GM19240 (cell line): ENCODE measurements around the gene SEMA4C.

ENCODE experiments used
- DNase-seq: peaks from one replicate; pipeline ENCODE4 v3.0.0; 2011; ENCODE audit warnings: low spot score; ENCODE audit not compliant: insufficient read length

Gene SEMA4C

GRCh38 chr2:96881349-96882195 is 11.7 kb upstream of the SEMA4C start:
- DNase-seq: no peak

DNA sequence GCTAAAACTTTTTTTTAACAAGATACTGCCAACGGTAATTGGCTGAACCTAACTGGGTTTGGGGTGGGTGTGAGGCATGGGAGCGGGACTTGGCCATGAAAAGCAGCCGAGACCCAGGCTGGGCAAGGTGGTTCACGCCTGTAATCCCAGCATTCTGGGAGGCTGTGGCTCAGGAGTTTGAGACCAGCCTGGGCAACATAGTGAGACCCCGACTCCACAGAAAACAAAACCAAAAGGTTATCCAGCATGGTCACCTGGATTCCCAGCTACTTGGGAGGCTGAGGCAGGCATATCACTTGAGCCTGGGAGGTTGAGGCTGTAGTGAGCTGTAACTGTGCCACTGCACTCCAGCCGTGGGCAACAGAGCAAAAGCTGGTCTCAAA is 11.0 kb upstream of the SEMA4C start:
- DNase-seq: no peak

DNA sequence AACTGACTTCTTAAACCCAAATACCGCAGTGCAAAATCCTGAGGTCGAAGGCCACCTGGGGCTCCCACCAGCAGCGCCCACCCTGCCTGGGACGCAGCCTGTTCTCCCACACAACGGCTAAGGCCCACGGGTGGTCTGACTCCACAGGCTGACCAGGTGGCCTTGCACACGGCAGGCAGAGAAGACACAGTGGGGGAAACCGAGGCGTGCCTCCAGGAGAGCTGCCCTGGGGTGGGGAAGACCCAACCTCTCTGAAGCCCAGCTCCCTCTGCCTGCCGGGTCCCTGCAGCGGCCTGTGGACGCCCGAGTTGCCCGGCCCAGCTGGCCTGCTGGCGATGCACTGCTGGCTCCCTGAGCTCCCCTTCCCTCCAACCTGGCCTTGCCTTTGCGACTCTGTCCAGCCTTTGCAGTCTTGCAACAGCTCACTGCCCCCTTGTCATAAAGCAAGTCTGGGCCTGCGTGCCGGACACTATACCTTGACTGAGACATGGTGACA is 9.7 kb upstream of the SEMA4C start:
- DNase-seq: no peak

GRCh38 chr2:96878796-96879544 is 9.1 kb upstream of the SEMA4C start:
- no peak for DNase-seq

GRCh38 chr2:96878171-96878570 is 8.3 kb upstream of the SEMA4C start:
- no peak for DNase-seq

- no peak for DNase-seq
These were observed 7.8 kb upstream of the SEMA4C start for GRCh38 chr2:96877631-96878092.

- DNase-seq: no peak
These were observed 7.2 kb upstream of the SEMA4C start for GRCh38 chr2:96877042-96877451.

DNA sequence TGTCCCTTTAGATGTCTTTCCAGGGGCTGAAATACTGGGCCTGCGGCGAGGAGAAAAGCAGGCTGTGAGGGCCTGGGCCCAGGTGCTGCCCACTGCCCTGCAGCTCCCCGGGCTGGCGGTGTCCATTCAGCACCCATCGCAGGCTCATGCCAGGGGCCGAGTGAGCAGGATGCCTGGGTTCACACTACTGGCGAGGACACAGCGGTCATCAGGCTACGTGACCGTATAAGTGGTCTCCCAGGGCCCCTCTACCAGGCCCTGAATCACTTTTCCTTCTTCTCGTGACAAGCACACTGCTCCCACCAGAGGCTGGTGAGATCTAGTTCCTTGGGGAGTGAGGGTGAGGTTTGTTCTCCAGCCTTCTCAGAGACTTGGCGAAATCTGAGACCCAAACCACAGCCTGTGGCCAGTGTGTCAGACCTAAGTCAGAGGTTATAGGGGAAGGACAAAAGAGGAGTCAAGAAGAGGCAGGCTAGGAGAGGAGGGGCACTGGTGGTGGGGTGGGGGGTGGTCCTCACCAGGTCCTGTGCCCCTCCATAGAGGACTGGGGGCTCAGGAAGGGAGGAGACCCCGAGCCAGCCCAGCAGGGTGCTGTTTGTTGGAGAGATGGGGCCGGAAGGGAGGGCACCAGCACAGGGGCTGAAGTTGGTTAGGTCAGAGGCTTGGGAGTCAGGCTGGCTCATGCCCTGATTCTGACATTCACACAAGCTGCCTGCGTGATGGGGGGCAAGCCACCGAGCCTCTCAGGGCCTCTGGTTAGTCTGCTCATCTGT is 6.6 kb upstream of the SEMA4C start:
- DNase-seq: no peak

DNA sequence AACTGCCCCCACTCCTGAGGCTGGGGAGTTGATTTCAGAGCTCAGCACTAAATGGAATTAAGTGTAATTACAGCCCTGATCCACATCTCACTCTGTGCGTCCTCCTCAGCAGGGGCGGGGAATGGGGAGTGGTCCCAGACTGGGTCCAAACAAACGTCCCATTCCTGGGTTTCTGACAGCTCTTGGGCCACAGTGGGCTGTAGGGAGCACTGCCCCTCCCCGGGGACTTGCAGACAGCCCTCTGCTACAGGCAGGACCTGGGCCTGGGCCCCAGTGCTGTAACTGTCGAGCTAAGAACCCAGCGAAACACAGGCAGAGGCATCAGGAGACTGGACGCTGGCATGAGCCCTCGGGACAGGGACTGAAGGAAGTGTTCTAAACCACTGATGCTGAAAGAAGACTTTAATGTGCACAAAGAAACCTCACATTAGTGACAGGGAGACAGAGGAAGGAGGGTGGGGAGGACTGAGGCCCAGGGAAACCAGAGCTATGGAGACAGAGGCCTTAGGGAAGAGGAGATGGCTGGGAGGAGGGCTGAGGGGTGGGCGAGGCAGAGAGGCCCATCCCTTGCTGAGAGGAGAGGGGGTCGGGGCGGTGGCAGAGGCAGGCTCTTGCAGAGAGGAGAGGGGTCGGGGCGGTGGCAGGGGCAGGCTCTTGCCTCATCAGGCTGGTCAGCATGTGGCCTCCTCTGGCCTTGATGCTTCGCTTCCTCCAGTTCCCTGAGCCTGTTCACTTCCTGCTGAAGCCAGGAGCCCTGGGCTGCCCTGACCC is 5.8 kb upstream of the SEMA4C start:
- DNase-seq: no peak

DNA sequence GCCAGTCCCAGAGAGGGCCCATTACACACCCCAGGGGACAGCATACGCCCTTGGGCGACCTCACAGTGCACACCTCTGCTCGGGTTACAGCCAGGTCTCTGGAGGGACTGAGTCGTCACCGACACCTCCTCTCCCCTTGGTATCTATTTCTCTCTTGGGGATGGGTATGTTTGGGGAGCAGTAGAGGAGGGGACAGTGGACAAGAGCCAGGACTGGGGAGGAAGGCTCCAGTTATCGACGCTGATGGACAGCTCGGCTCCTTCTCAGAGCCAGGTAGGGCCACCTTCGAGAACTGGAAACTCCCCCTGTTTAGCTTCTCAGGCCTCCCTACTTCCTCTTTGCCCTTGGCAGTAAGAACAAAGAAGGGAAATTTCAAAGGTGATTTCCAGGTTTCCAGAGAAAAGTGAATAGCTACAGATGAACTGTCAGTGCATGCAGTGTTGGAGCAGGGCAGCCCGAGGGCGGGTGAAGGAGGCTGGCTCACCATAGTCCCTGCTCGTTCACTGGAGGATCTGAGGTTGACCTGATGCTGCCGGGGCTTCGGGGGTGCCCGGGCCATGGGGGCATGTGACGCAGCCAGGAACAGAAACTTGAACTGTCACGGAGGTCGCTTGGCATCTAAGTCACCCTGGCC is 4.4 kb upstream of the SEMA4C start:
- DNase-seq: peak; percentile 42

GRCh38 chr2:96873651-96874096 is 3.8 kb upstream of the SEMA4C start:
- DNase-seq: no peak

DNA sequence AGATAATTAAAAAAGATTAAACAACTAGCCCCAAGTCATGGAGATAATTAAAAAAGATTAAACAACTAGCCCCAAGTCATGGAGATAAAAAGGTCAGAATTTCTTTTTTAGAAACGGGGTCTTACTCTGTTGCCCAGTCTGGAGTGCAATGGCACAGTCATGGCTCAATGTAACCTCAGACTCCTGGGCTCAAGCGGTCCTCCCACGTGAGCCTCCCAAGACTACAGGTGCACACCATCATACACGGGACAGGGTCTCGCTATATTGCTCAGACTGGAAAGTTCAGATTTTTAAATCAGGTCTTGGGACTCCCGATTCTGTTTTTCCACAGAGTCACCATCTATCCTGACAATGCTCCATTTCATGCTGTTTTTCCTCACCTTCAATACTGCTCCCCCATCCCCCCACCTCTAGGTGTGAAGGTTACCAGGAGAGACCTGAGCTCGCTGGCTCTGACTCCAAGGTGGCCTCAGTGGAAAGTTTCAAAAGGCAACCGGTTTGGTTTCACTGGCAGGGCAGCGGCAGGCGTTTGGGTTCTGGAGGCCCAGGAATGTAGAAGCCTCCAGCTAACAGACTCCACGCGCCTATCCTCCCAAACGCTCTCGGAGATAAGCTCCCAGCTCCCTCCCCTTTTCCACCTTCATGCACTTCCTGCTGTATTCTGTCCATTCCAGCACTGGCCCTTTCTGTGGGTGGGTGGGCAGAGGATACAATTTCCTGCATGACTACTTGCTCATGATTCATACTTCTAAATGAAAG is 2.9 kb upstream of the SEMA4C start:
- no peak for DNase-seq

- no peak for DNase-seq
These were observed 861 bp upstream of the SEMA4C start for GRCh38 chr2:96870626-96871255.

DNA sequence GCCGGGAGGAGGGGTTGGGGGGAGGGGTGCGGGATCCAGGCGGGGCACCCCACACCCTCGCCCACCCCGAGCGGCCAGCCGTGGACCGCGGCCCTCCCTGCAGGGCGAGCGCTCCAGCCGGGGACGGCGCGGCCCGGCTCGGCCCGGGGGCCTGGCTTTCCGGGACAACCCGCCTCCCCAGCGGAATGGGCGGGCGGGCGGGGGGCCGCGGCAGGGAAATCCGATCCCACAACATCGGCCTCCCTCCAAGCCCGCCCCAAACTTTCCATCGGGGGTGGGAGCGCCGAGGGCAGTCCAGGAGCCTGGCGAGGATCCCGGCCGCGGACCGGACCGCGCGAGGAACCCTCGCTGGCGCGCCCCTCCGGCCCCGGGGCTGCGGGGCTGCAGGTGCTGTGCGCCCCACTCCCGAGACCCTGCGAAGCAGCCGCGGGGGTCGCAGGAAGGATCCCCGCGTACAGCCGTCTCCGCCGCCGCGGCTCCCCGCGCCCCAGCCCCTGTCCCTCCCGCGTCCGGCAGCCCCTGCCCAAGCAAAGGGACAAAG is 529 bp downstream of the SEMA4C start:
- no peak for DNase-seq

DNA sequence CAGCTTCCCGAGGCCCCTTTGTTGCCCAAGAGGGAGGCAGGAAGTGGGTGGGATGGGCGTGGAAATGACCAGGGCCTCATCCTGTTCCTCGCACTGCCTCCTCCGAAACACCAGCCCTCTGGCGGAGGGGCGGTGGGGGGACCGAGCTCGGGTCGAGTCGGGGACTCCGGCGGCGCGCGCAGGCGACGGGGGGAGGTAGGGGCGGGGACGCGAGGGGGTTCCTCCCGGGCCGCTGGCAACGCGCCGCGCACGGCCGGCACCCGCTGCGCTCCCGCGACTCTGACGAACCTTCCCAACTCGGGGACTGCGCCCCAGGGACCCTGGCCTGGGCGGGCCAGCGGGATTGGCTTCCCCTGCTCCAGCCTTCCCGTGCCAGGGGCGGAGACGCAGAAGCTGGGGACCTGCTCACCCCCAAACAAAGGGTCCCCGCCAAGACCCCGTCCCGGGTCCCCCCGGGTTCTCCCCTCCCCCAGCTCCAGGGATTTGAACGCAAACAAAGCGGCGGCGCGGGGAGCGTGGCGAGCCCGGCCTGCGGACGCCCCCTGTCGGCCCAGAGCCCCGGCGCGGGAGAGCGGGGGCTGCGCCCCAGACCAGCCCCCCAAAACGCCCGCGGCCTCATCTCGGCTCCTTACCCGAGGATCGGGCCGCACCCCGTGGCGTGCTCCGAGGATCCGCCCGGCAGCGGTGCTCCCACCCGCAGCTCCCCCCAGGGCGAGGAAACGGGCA is 1.2 kb downstream of the SEMA4C start:
- DNase-seq: peak; percentile 82

- no peak for DNase-seq
These were observed 1.9 kb downstream of the SEMA4C start for GRCh38 chr2:96867756-96868554.

- DNase-seq: no peak
These were observed 2.7 kb downstream of the SEMA4C start for GRCh38 chr2:96866986-96867755.
